Ishikawa (cell line): ENCODE measurements around the gene ARID3A.
A peak's percentile ranks its signal among the peaks of the same experiment; 100 is the strongest.

ENCODE experiments used
- CEBPB ChIP-seq: IDR thresholded peaks from 2 replicates; pipeline ENCODE4 v1.6.1; 2012
- EP300 ChIP-seq: IDR thresholded peaks from 2 replicates; pipeline ENCODE4 v1.6.1; 2012; ENCODE audit warnings: borderline replicate concordance
- MAX ChIP-seq: IDR thresholded peaks from 2 replicates; pipeline ENCODE4 v1.6.1; 2012
- REST ChIP-seq: IDR thresholded peaks from 2 replicates; pipeline ENCODE4 v1.6.1; 2012; ENCODE audit warnings: low read depth, mild to moderate bottlenecking
- TAF1 ChIP-seq: IDR thresholded peaks from 2 replicates; pipeline ENCODE4 v1.6.1; 2012; ENCODE audit warnings: low read depth, mild to moderate bottlenecking
- TCF12 ChIP-seq: IDR thresholded peaks from 2 replicates; pipeline ENCODE4 v1.6.1; 2012; ENCODE audit warnings: low read depth
- USF1 ChIP-seq: IDR thresholded peaks from 2 replicates; pipeline ENCODE4 v1.6.1; 2012
- YY1 ChIP-seq: IDR thresholded peaks from 2 replicates; pipeline ENCODE4 v1.6.1; 2012; ENCODE audit warnings: low read depth
- ZBTB7A ChIP-seq: IDR thresholded peaks from 2 replicates; pipeline ENCODE4 v1.6.1; 2012; ENCODE audit warnings: low read depth

GRCh38 chr19:938233-938923, 12.5 kb downstream of the ARID3A start:
- TF ChIP-seq EP300 (no peak), REST (no peak), MAX (no peak), YY1 (no peak), USF1 (peak; percentile 35), TCF12 (no peak), ZBTB7A (no peak), CEBPB (no peak), TAF1 (no peak)
